Measurements from ENCODE around the gene PCNP.

Gene PCNP

GRCh38 chr3:101638261-101638745, 64.3 kb downstream of the PCNP start:
- Histone ChIP-seq H3K9me3 (ENCODE audit: control insufficient read depth, insufficient read depth, low read depth, low read length) (no peaks in the 10 kb centered on the region), H3K27ac (ENCODE audit: extremely low read depth, low read depth, low read length) (no peak overlapping the region), H3K36me3 (ENCODE audit: control insufficient read depth in 2 of 2, insufficient read depth in 1 of 2, low read length in 2 of 2) (no peaks in the 10 kb centered on the region), H3K4me3 (ENCODE audit: low read depth, low read length) (no peak overlapping the region), H3K4me1 (ENCODE audit: control insufficient read depth, insufficient read depth, low read length) (no peaks in the 10 kb centered on the region)
- ChIA-PET POLR2A (interaction anchor here (0.9 kb wide), 1 partner anchor 10 kb away, joined by 3 read pairs; no protein-coding TSS in a partner anchor), CTCF (interaction anchor here (1.3 kb wide), 1 partner anchor 11 kb away, joined by 3 read pairs; no protein-coding TSS in a partner anchor)
- no peak for TF ChIP-seq ZNF223 (tag by site-specific recombination; IDR thresholded peaks at IDR 0.05)
- TF ChIP-seq ZNF660 (tag by site-specific recombination; IDR thresholded peaks at IDR 0.05), result no peak
- TF ChIP-seq ZNF404 (tag by site-specific recombination; IDR thresholded peaks at IDR 0.05), result no peak
- no peak for TF ChIP-seq GLIS1 (tag by site-specific recombination; IDR thresholded peaks at IDR 0.05)
- no peak for TF ChIP-seq ZNF624 (tag by site-specific recombination; IDR thresholded peaks at IDR 0.05)
- no peak for TF ChIP-seq ZNF23 (tag by site-specific recombination; IDR thresholded peaks at IDR 0.05; ENCODE audit: borderline replicate concordance)
- TF ChIP-seq ZNF701 (tag by site-specific recombination; IDR thresholded peaks at IDR 0.05), result no peak
- TF ChIP-seq RBAK (tag by site-specific recombination; IDR thresholded peaks at IDR 0.05), result no peak
- TF ChIP-seq, protein P1, sequence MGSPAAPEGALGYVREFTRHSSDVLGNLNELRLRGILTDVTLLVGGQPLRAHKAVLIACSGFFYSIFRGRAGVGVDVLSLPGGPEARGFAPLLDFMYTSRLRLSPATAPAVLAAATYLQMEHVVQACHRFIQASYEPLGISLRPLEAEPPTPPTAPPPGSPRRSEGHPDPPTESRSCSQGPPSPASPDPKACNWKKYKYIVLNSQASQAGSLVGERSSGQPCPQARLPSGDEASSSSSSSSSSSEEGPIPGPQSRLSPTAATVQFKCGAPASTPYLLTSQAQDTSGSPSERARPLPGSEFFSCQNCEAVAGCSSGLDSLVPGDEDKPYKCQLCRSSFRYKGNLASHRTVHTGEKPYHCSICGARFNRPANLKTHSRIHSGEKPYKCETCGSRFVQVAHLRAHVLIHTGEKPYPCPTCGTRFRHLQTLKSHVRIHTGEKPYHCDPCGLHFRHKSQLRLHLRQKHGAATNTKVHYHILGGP (tag by site-specific recombination; IDR thresholded peaks at IDR 0.05), result no peak
- TF ChIP-seq, protein P2, sequence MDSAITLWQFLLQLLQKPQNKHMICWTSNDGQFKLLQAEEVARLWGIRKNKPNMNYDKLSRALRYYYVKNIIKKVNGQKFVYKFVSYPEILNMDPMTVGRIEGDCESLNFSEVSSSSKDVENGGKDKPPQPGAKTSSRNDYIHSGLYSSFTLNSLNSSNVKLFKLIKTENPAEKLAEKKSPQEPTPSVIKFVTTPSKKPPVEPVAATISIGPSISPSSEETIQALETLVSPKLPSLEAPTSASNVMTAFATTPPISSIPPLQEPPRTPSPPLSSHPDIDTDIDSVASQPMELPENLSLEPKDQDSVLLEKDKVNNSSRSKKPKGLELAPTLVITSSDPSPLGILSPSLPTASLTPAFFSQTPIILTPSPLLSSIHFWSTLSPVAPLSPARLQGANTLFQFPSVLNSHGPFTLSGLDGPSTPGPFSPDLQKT (IDR thresholded peaks at IDR 0.05; ENCODE audit: borderline replicate concordance, low read depth, low read length), result no peak
- no peak for TF ChIP-seq ZNF24 (tag by site-specific recombination; IDR thresholded peaks at IDR 0.05)

DNA sequence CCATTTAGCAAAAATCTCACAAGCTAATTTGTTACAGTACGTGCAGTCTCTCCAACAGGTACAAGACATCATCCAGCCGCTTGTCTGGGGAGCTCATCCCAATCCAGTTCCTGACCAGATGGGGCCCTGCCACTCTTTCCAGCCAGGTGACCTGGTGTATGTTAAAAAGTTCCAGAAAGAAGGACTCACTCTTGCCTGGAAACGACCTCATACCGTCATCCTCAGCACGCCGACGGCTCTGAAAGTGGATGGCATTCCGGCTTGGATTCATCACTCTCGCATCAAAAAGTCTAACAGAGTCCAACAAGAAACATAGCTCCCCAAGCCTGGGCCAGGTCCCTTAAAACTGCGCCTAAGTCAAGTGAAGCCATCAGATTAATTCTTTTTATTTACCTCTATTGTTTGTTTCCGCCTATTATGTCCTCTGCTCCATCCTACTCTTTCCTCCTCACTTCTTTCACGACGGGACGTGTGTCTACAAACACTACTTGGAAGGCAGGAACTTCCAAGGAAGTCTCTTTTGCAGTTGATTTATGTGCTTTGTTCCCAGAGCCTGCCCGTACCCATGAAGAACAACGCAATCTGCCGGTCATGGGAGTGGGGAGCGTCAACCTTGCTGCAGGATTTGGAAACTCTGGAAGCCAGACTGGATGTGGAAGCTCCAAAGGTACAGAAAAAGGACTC, 65.4 kb downstream of the PCNP start:
- ChIA-PET CTCF (interaction anchor here (0.6 kb wide), 2 partner anchors 413 to 585 kb away, joined by 3 read pairs; no protein-coding TSS in a partner anchor), POLR2A (no interaction called here)
- Histone ChIP-seq H3K36me3 (ENCODE audit: control insufficient read depth in 2 of 2, insufficient read depth in 1 of 2, low read length in 2 of 2) (no peaks in the 10 kb centered on the region), H3K27ac (ENCODE audit: extremely low read depth, low read depth, low read length) (no peak overlapping the region), H3K9me3 (ENCODE audit: control insufficient read depth, insufficient read depth, low read depth, low read length) (no peaks in the 10 kb centered on the region), H3K4me1 (ENCODE audit: control insufficient read depth, insufficient read depth, low read length) (no peaks in the 10 kb centered on the region), H3K4me3 (ENCODE audit: low read depth, low read length) (no peak overlapping the region)
- TF ChIP-seq ZNF292 (tag by site-specific recombination; IDR thresholded peaks at IDR 0.05; ENCODE audit: borderline replicate concordance, low read depth), result no peak
- TF ChIP-seq ZFP3 (tag by site-specific recombination; IDR thresholded peaks at IDR 0.05; ENCODE audit: low read depth), result no peak
- TF ChIP-seq ZSCAN30 (tag by site-specific recombination; IDR thresholded peaks at IDR 0.05), result no peak
- no peak for TF ChIP-seq ZNF701 (tag by site-specific recombination; IDR thresholded peaks at IDR 0.05)
- TF ChIP-seq, protein P3, sequence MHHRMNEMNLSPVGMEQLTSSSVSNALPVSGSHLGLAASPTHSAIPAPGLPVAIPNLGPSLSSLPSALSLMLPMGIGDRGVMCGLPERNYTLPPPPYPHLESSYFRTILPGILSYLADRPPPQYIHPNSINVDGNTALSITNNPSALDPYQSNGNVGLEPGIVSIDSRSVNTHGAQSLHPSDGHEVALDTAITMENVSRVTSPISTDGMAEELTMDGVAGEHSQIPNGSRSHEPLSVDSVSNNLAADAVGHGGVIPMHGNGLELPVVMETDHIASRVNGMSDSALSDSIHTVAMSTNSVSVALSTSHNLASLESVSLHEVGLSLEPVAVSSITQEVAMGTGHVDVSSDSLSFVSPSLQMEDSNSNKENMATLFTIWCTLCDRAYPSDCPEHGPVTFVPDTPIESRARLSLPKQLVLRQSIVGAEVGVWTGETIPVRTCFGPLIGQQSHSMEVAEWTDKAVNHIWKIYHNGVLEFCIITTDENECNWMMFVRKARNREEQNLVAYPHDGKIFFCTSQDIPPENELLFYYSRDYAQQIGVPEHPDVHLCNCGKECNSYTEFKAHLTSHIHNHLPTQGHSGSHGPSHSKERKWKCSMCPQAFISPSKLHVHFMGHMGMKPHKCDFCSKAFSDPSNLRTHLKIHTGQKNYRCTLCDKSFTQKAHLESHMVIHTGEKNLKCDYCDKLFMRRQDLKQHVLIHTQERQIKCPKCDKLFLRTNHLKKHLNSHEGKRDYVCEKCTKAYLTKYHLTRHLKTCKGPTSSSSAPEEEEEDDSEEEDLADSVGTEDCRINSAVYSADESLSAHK (tag by site-specific recombination; IDR thresholded peaks at IDR 0.05), result no peak
- no peak for TF ChIP-seq MYNN (tag by site-specific recombination; IDR thresholded peaks at IDR 0.05; ENCODE audit: borderline replicate concordance)
- no peak for TF ChIP-seq ZNF174 (tag by site-specific recombination; IDR thresholded peaks at IDR 0.05)
- TF ChIP-seq, protein P4, sequence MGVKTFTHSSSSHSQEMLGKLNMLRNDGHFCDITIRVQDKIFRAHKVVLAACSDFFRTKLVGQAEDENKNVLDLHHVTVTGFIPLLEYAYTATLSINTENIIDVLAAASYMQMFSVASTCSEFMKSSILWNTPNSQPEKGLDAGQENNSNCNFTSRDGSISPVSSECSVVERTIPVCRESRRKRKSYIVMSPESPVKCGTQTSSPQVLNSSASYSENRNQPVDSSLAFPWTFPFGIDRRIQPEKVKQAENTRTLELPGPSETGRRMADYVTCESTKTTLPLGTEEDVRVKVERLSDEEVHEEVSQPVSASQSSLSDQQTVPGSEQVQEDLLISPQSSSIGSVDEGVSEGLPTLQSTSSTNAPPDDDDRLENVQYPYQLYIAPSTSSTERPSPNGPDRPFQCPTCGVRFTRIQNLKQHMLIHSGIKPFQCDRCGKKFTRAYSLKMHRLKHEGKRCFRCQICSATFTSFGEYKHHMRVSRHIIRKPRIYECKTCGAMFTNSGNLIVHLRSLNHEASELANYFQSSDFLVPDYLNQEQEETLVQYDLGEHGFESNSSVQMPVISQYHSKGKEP (tag by site-specific recombination; IDR thresholded peaks at IDR 0.05), result no peak
- no peak for TF ChIP-seq ZNF707 (tag by site-specific recombination; IDR thresholded peaks at IDR 0.05)
- TF ChIP-seq MEIS1 (CRISPR knock-in tag; IDR thresholded peaks at IDR 0.05; ENCODE audit: borderline replicate concordance), result no peak
- TF ChIP-seq ZNF501 (tag by site-specific recombination; IDR thresholded peaks at IDR 0.05), result no peak
